Osteoblast (primary cell): Measurements from ENCODE around the gene RBM24. TPM values are rescaled to one million over a fixed set of nuclear protein-coding genes. Genes with fewer than 3 reads are reported as not detected.

Experiments used
- DNase-seq: peaks from one replicate; pipeline ENCODE4 v3.0.0; 2011; ENCODE audit warnings: low spot score, mixed read lengths; ENCODE audit not compliant: insufficient read length; ENCODE audit errors: missing footprints
- H2AFZ ChIP-seq: 2 replicates; pipeline ENCODE4 v1.6.0; 2011; ENCODE audit warnings: mild to moderate bottlenecking, low read length
- H3K27ac ChIP-seq: 2 replicates; pipeline ENCODE4 v1.5.1; 2011; ENCODE audit warnings: mild to moderate bottlenecking, low read depth, low read length, moderate library complexity
- H3K27me3 ChIP-seq: 2 replicates; pipeline ENCODE4 v1.6.0; 2012; ENCODE audit warnings: mild to moderate bottlenecking, control low read depth, inconsistent platforms, low read length, moderate library complexity; ENCODE audit not compliant: insufficient read depth
- H3K36me3 ChIP-seq: 2 replicates; pipeline ENCODE4 v1.5.1; 2011; ENCODE audit warnings: mild to moderate bottlenecking, low read length, control low read depth, moderate library complexity; ENCODE audit not compliant: insufficient read depth
- H3K4me1 ChIP-seq: 2 replicates; pipeline ENCODE4 v1.5.1; 2011; ENCODE audit warnings: mild to moderate bottlenecking, low read length, control low read depth, moderate library complexity; ENCODE audit not compliant: insufficient read depth
- H3K4me2 ChIP-seq: 2 replicates; pipeline ENCODE4 v1.6.0; 2011; ENCODE audit warnings: mild to moderate bottlenecking, low read length; ENCODE audit not compliant: insufficient read depth
- H3K4me3 ChIP-seq: fragments of 200-600 bp; sonication (generic); 3 replicates; pipeline ENCODE4 v1.5.1; 2012; ENCODE audit warnings: mild to moderate bottlenecking, low read length, inconsistent platforms; ENCODE audit not compliant: insufficient read depth
- H3K79me2 ChIP-seq: 2 replicates; pipeline ENCODE4 v1.6.0; 2012; ENCODE audit warnings: mild to moderate bottlenecking, low read length, control low read depth, inconsistent platforms; ENCODE audit not compliant: insufficient read depth
- H3K9me3 ChIP-seq: 2 replicates; pipeline ENCODE4 v1.5.1; 2011; ENCODE audit warnings: low read depth, low read length, control low read depth
- H4K20me1 ChIP-seq: 2 replicates; pipeline ENCODE4 v1.6.0; 2012; ENCODE audit warnings: mild to moderate bottlenecking, low read length, control low read depth; ENCODE audit not compliant: insufficient read depth
- total RNA-seq: library from RNA; depleted of rRNA; stranded (reverse); fragments of >200 nt; gene quantifications from 2 replicates; pipeline ENCODE4 v1.2.3, GENCODE V29; 2012
- TF ChIP-seq, protein P1 (sequence below): IDR thresholded peaks from 2 replicates; pipeline ENCODE4 v1.5.1; 2011; ENCODE audit warnings: mild to moderate bottlenecking, low read depth, low read length, moderate library complexity; ENCODE audit errors: extremely low read depth

Gene RBM24
- total RNA-seq = 0.59 and 1.4 TPM in 2 replicates

DNA sequence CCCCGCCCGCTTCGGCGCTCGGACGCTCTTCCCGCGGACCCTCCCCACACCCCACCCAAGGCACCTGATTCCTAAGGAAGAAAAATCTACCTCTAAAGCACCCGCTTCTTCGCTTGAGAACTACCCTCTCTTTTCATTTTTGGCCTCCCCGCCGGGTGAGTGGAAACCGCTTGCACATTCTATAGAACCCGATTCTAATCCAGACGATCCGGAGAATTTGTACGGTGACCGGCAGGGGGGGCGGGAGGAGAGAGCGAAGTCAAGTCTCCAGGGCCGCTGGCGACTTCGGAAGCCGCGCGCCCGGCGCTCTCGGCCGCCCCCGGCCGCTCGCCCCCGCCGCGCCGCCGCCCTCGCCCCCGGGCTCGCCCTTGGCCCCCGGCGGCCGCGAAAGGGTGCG is at the start of gene RBM24:
RBM24 (plus strand) TSS at position 262 of the 397 bp plus-strand sequence. CDS start 221 bp downstream, outside the sequence.
- H3K79me2 ChIP-seq = no peaks in the 10 kb centered on the region
- peaks cover 24% of the 10 kb centered on the region for H3K4me1 ChIP-seq
- peak; percentile 92 for DNase-seq
- no peaks in the 10 kb centered on the region for H3K36me3 ChIP-seq
- H3K27ac ChIP-seq = peak within 1 kb of the TSS; percentile 6
- no peaks in the 10 kb centered on the region for H3K9me3 ChIP-seq
- H3K4me3 ChIP-seq = peak within 1 kb of the TSS; percentile 80
- TF ChIP-seq, protein P1, sequence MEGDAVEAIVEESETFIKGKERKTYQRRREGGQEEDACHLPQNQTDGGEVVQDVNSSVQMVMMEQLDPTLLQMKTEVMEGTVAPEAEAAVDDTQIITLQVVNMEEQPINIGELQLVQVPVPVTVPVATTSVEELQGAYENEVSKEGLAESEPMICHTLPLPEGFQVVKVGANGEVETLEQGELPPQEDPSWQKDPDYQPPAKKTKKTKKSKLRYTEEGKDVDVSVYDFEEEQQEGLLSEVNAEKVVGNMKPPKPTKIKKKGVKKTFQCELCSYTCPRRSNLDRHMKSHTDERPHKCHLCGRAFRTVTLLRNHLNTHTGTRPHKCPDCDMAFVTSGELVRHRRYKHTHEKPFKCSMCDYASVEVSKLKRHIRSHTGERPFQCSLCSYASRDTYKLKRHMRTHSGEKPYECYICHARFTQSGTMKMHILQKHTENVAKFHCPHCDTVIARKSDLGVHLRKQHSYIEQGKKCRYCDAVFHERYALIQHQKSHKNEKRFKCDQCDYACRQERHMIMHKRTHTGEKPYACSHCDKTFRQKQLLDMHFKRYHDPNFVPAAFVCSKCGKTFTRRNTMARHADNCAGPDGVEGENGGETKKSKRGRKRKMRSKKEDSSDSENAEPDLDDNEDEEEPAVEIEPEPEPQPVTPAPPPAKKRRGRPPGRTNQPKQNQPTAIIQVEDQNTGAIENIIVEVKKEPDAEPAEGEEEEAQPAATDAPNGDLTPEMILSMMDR = peak; percentile 27
- H3K27me3 ChIP-seq = no peaks in the 10 kb centered on the region
- H4K20me1 ChIP-seq = no peaks in the 10 kb centered on the region
- H3K4me2 ChIP-seq = peak within 1 kb of the TSS; percentile 85
- peak within 1 kb of the TSS; percentile 90 for H2AFZ ChIP-seq

DNA sequence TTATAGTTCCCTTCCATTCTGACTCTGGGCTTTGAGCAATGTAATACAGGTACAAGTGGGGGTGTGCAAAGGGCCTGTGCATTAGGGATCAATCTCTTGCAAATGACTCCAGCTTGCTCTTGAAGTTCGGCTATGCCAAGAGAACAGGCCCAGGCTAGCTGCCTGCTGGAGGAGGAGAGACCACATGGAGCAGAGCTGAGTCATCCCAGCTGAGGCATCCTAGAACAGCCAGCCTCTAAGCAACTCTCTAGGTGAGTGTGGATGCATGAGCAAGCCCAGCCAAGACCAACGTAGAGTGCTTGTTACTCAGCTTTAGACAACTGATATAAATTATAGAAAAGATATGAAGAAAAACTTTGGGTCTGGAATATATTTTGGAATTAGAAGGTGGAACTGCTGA is 47.6 kb upstream of the RBM24 start:
- no peaks in the 10 kb centered on the region for H4K20me1 ChIP-seq
- H3K4me3 ChIP-seq = no peak overlapping the region
- no peak overlapping the region for H3K27ac ChIP-seq
- H3K79me2 ChIP-seq = no peaks in the 10 kb centered on the region
- no peaks in the 10 kb centered on the region for H3K4me1 ChIP-seq
- H3K9me3 ChIP-seq = no peaks in the 10 kb centered on the region
- H2AFZ ChIP-seq = no peak overlapping the region
- no peaks in the 10 kb centered on the region for H3K27me3 ChIP-seq
- no peaks in the 10 kb centered on the region for H3K36me3 ChIP-seq
- no peak for DNase-seq
- TF ChIP-seq, protein P1 = no peak
- no peak overlapping the region for H3K4me2 ChIP-seq

- H3K4me2 ChIP-seq = no peak overlapping the region
- H3K36me3 ChIP-seq = no peaks in the 10 kb centered on the region
- H3K9me3 ChIP-seq = peaks cover 3% of the 10 kb centered on the region
- no peak overlapping the region for H3K4me3 ChIP-seq
- TF ChIP-seq, protein P1 = no peak
- no peaks in the 10 kb centered on the region for H3K4me1 ChIP-seq
- H3K79me2 ChIP-seq = no peaks in the 10 kb centered on the region
- H3K27me3 ChIP-seq = peaks cover 3% of the 10 kb centered on the region
- no peak overlapping the region for H2AFZ ChIP-seq
- H4K20me1 ChIP-seq = no peaks in the 10 kb centered on the region
- H3K27ac ChIP-seq = no peak overlapping the region
- no peak for DNase-seq
These were observed 43.9 kb upstream of the RBM24 start for GRCh38 chr6:17237246-17237645.

DNA sequence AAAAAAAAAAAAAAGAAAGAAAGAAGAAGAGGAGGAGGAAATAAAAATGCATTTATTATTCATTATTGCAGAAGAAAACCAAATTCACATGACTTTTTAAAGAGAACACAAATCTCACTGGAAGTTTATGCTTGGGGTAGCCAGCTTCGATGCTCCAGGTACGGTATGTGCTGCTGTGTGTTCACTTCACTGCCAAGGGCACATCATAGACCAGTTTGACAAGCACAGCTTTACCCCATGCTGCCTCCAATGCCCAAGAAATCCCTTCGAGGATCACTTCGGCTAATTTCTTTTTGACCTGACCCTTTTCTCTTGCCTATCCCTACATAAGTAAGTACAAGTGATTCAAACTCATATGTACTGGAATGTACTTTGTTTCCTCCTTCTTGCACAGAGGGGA is 41.9 kb upstream of the RBM24 start:
- DNase-seq = no peak
- no peaks in the 10 kb centered on the region for H3K4me1 ChIP-seq
- no peak overlapping the region for H3K4me3 ChIP-seq
- TF ChIP-seq, protein P1 = no peak
- no peak overlapping the region for H3K27ac ChIP-seq
- H3K36me3 ChIP-seq = no peaks in the 10 kb centered on the region
- peaks cover 4% of the 10 kb centered on the region for H3K27me3 ChIP-seq
- H3K4me2 ChIP-seq = no peak overlapping the region
- no peaks in the 10 kb centered on the region for H4K20me1 ChIP-seq
- peaks cover 3% of the 10 kb centered on the region for H3K9me3 ChIP-seq
- H2AFZ ChIP-seq = no peak overlapping the region
- H3K79me2 ChIP-seq = no peaks in the 10 kb centered on the region
